ENCODE data around the gene C2orf92. TPM values are rescaled to one million over a fixed set of nuclear protein-coding genes. Genes with fewer than 3 reads are reported as not detected.

Gene C2orf92
- polyA plus RNA-seq, 3 donors = 7.9 TPM; not detected in 2

- Mint-ChIP-seq H3K4me1 (peaks cover 12% of the 10 kb centered on the region), H3K36me3 (no peaks in the 10 kb centered on the region), H3K27ac (peak overlapping the region in 1 of 7 donors; percentile 73), H3K9me3 (peaks cover 0 to 11% (median 8%) of the 10 kb centered on the region in 7 donors), H3K27me3 (ENCODE audit: low read depth in 3 of 3) (peaks cover 3 to 11% (median 10%) of the 10 kb centered on the region in 3 donors), H3K4me3 (no peak overlapping the region)
- Histone ChIP-seq H3K4me1 (ENCODE audit: control insufficient read depth in 1 of 2, insufficient read depth in 2 of 2, low read length in 2 of 2) (peaks cover 8 to 11% of the 10 kb centered on the region in 2 donors), H3K4me3 (replicated peaks in 1 of 3; ENCODE audit: low read depth in 2 of 3, low read length in 3 of 3) (no peak overlapping the region), H2AFZ (ENCODE audit: insufficient read depth, low read depth, low read length, poor library complexity, severe bottlenecking) (no peak overlapping the region), H4K20me1 (ENCODE audit: insufficient read depth, low read length) (no peaks in the 10 kb centered on the region), H3K79me2 (ENCODE audit: insufficient read depth, low read length) (no peaks in the 10 kb centered on the region), H3K9me3 (replicated peaks in 1 of 2; ENCODE audit: control insufficient read depth in 1 of 2, insufficient read depth in 1 of 2, low read length in 2 of 2) (peaks cover 0 to 8% of the 10 kb centered on the region in 2 donors), H3K36me3 (replicated peaks in 1 of 2; ENCODE audit: control insufficient read depth in 1 of 2, insufficient read depth in 2 of 2, low read length in 2 of 2) (no peaks in the 10 kb centered on the region), H3K4me2 (replicated peaks; ENCODE audit: extremely low read depth, low read length, poor library complexity, severe bottlenecking) (no peak overlapping the region), H3K9ac (ENCODE audit: insufficient read depth, low read length, poor library complexity, severe bottlenecking) (no peak overlapping the region), H3K27ac (ENCODE audit: low read depth in 1 of 2, low read length in 2 of 2) (no peak overlapping the region), H3K27me3 (ENCODE audit: control insufficient read depth in 2 of 2, insufficient read depth in 2 of 2, low read length in 2 of 2) (no peaks in the 10 kb centered on the region)
- DNase-seq = no peak
- TF ChIP-seq CTCF (IDR thresholded peaks at IDR 0.05) = no peak
- 88% methylated on average over 1 of the region's 2 CpGs for WGBS (ENCODE audit: insufficient coverage)
- intact Hi-C loops (cut with micrococcal nuclease) = no loop called here
Observed at GRCh38 chr2:97720746-97721145, 51.2 kb downstream of the C2orf92 start.

GRCh38 chr2:97722227-97722626, 52.7 kb downstream of the C2orf92 start:
- H3K36me3 ChIP-seq (replicated peaks in 1 of 2; ENCODE audit: control insufficient read depth in 1 of 2, insufficient read depth in 2 of 2, low read length in 2 of 2) = no peaks in the 10 kb centered on the region
- H3K27ac Mint-ChIP-seq = no peak overlapping the region
- no peaks in the 10 kb centered on the region for H3K27me3 ChIP-seq (ENCODE audit: control insufficient read depth in 2 of 2, insufficient read depth in 2 of 2, low read length in 2 of 2)
- H3K9me3 ChIP-seq (replicated peaks in 1 of 2; ENCODE audit: control insufficient read depth in 1 of 2, insufficient read depth in 1 of 2, low read length in 2 of 2) = peaks cover 0 to 8% of the 10 kb centered on the region in 2 donors
- peaks cover 12% of the 10 kb centered on the region for H3K4me1 Mint-ChIP-seq
- H3K4me2 ChIP-seq (replicated peaks; ENCODE audit: extremely low read depth, low read length, poor library complexity, severe bottlenecking) = no peak overlapping the region
- H3K27me3 Mint-ChIP-seq (ENCODE audit: low read depth in 3 of 3) = peaks cover 3 to 10% (median 10%) of the 10 kb centered on the region in 3 donors
- H3K9ac ChIP-seq (ENCODE audit: insufficient read depth, low read length, poor library complexity, severe bottlenecking) = no peak overlapping the region
- no peaks in the 10 kb centered on the region for H3K36me3 Mint-ChIP-seq
- H2AFZ ChIP-seq (ENCODE audit: insufficient read depth, low read depth, low read length, poor library complexity, severe bottlenecking) = no peak overlapping the region
- intact Hi-C loops (cut with micrococcal nuclease) = no loop called here
- H4K20me1 ChIP-seq (ENCODE audit: insufficient read depth, low read length) = no peaks in the 10 kb centered on the region
- no peak overlapping the region for H3K4me3 Mint-ChIP-seq
- WGBS (ENCODE audit: insufficient coverage) = 96% methylated on average over 5 of the region's 6 CpGs
- no peaks in the 10 kb centered on the region for H3K79me2 ChIP-seq (ENCODE audit: insufficient read depth, low read length)
- no peak overlapping the region for H3K4me3 ChIP-seq (replicated peaks in 1 of 3; ENCODE audit: low read depth in 2 of 3, low read length in 3 of 3)
- no peak for TF ChIP-seq CTCF (IDR thresholded peaks at IDR 0.05)
- H3K27ac ChIP-seq (ENCODE audit: low read depth in 1 of 2, low read length in 2 of 2) = no peak overlapping the region
- no peak for DNase-seq
- peaks cover 4 to 11% (median 8%) of the 10 kb centered on the region in 7 donors for H3K9me3 Mint-ChIP-seq
- H3K4me1 ChIP-seq (ENCODE audit: control insufficient read depth in 1 of 2, insufficient read depth in 2 of 2, low read length in 2 of 2) = peaks cover 8 to 11% of the 10 kb centered on the region in 2 donors
